Measurements from ENCODE around the gene CISH.

Gene CISH

GRCh38 chr3:50573566-50574443 lies 37.8 kb downstream of the CISH start:
- no peak overlapping the region for H3K27ac ChIP-seq
- no peak for DNase-seq
- no peaks in the 10 kb centered on the region for H3K27me3 ChIP-seq (replicated peaks)
- no peak for TF ChIP-seq CTCF (IDR thresholded peaks at IDR 0.05; ENCODE audit: low read depth, low read length, missing control alignments)
- H3K36me3 ChIP-seq (replicated peaks): no peaks in the 10 kb centered on the region
- no peak overlapping the region for H3K4me3 ChIP-seq (ENCODE audit: low read depth, low read length)
- in situ Hi-C loops (cut with HindIII; ENCODE audit: low pct_ligation_motif_present, low sequenced_read_pairs): no loop called here

- Histone ChIP-seq H3K27ac (no peak overlapping the region), H3K36me3 (replicated peaks) (no peaks in the 10 kb centered on the region), H3K4me3 (ENCODE audit: low read depth, low read length) (no peak overlapping the region), H3K27me3 (replicated peaks) (no peaks in the 10 kb centered on the region)
- TF ChIP-seq CTCF (IDR thresholded peaks at IDR 0.05; ENCODE audit: low read depth, low read length, missing control alignments): no peak
- in situ Hi-C loops (cut with HindIII; ENCODE audit: low pct_ligation_motif_present, low sequenced_read_pairs): no loop called here
- no peak for DNase-seq
These were observed 38.7 kb downstream of the CISH start for GRCh38 chr3:50572801-50573371.

GRCh38 chr3:50572158-50572557 lies 39.4 kb downstream of the CISH start:
- DNase-seq: peak; percentile 56
- Histone ChIP-seq H3K27ac (no peak overlapping the region), H3K4me3 (ENCODE audit: low read depth, low read length) (no peak overlapping the region), H3K27me3 (replicated peaks) (no peaks in the 10 kb centered on the region), H3K36me3 (replicated peaks) (no peaks in the 10 kb centered on the region)
- peak; percentile 93 for TF ChIP-seq CTCF (IDR thresholded peaks at IDR 0.05; ENCODE audit: low read depth, low read length, missing control alignments)
- in situ Hi-C loops (cut with HindIII; ENCODE audit: low pct_ligation_motif_present, low sequenced_read_pairs): no loop called here

GRCh38 chr3:50571486-50571885 lies 40.1 kb downstream of the CISH start:
- in situ Hi-C loops (cut with HindIII; ENCODE audit: low pct_ligation_motif_present, low sequenced_read_pairs): no loop called here
- H3K4me3 ChIP-seq (ENCODE audit: low read depth, low read length): no peak overlapping the region
- no peak for TF ChIP-seq CTCF (IDR thresholded peaks at IDR 0.05; ENCODE audit: low read depth, low read length, missing control alignments)
- H3K27me3 ChIP-seq (replicated peaks): no peaks in the 10 kb centered on the region
- no peaks in the 10 kb centered on the region for H3K36me3 ChIP-seq (replicated peaks)
- H3K27ac ChIP-seq: no peak overlapping the region
- no peak for DNase-seq

GRCh38 chr3:50570508-50571279 lies 40.9 kb downstream of the CISH start:
- DNase-seq: no peak
- Histone ChIP-seq H3K4me3 (ENCODE audit: low read depth, low read length) (no peak overlapping the region), H3K36me3 (replicated peaks) (no peaks in the 10 kb centered on the region), H3K27ac (no peak overlapping the region), H3K27me3 (replicated peaks) (no peaks in the 10 kb centered on the region)
- in situ Hi-C loops (cut with HindIII; ENCODE audit: low pct_ligation_motif_present, low sequenced_read_pairs): no loop called here
- no peak for TF ChIP-seq CTCF (IDR thresholded peaks at IDR 0.05; ENCODE audit: low read depth, low read length, missing control alignments)
